H9 (cell line): Measurements from ENCODE around the gene HEBP2. TPM values are rescaled to one million over a fixed set of nuclear protein-coding genes. Genes with fewer than 3 reads are reported as not detected.

ENCODE experiments used
- DNase-seq: peaks from one replicate; pipeline ENCODE4 v3.0.0-alpha.2; 2017
- H2AFZ ChIP-seq: one replicate; pipeline ENCODE4 v1.6.1; 2013; ENCODE audit warnings: mild to moderate bottlenecking, low read length, control low read depth, moderate library complexity
- H2AK5ac ChIP-seq: 2 replicates; pipeline ENCODE4 v1.6.1; 2013; ENCODE audit warnings: low read length, control low read depth, mixed read lengths; ENCODE audit not compliant: insufficient read length
- H2BK120ac ChIP-seq: one replicate; pipeline ENCODE4 v1.6.1; 2013; ENCODE audit warnings: low read depth, mild to moderate bottlenecking, low read length, control low read depth, inconsistent platforms; ENCODE audit not compliant: poor library complexity, severe bottlenecking
- H2BK12ac ChIP-seq: 2 replicates; pipeline ENCODE4 v1.6.1; 2013; ENCODE audit warnings: low read length, control low read depth, mixed read lengths, low read depth; ENCODE audit not compliant: insufficient read length
- H2BK15ac ChIP-seq: 2 replicates; pipeline ENCODE4 v1.6.1; 2013; ENCODE audit warnings: low read depth, low read length, control low read depth
- H2BK20ac ChIP-seq: one replicate; pipeline ENCODE4 v1.6.1; 2013; ENCODE audit warnings: low read depth, mild to moderate bottlenecking, low read length, control low read depth, inconsistent platforms; ENCODE audit not compliant: poor library complexity, severe bottlenecking
- H2BK5ac ChIP-seq: 2 replicates; pipeline ENCODE4 v1.6.1; 2013; ENCODE audit warnings: low read length, control low read depth, mixed read lengths; ENCODE audit not compliant: insufficient read length
- H3K14ac ChIP-seq: 2 replicates; pipeline ENCODE4 v1.6.1; 2013; ENCODE audit warnings: low read length, control low read depth; ENCODE audit not compliant: insufficient read depth
- H3K18ac ChIP-seq: 2 replicates; pipeline ENCODE4 v1.6.1; 2013; ENCODE audit warnings: low read depth, mild to moderate bottlenecking, mixed read lengths, low read length, control low read depth; ENCODE audit not compliant: insufficient read length
- H3K23ac ChIP-seq: 2 replicates; pipeline ENCODE4 v1.6.1; 2013; ENCODE audit warnings: low read length, control low read depth, mixed read lengths, low read depth; ENCODE audit not compliant: insufficient read length
- H3K23me2 ChIP-seq: 2 replicates; pipeline ENCODE4 v1.6.1; 2013; ENCODE audit warnings: low read depth, mild to moderate bottlenecking, mixed read lengths, low read length, control low read depth; ENCODE audit not compliant: insufficient read length, poor library complexity, severe bottlenecking
- H3K27ac ChIP-seq: 2 replicates; pipeline ENCODE4 v1.5.1; 2013; ENCODE audit warnings: low read length, control low read depth, mixed read lengths, low read depth; ENCODE audit not compliant: insufficient read length
- H3K27me3 ChIP-seq: 2 replicates; pipeline ENCODE4 v1.6.1; 2013; ENCODE audit warnings: low read length, control low read depth, inconsistent platforms; ENCODE audit not compliant: insufficient read depth
- H3K4ac ChIP-seq: 2 replicates; pipeline ENCODE4 v1.6.1; 2013; ENCODE audit warnings: low read depth, mild to moderate bottlenecking, control low read depth, inconsistent platforms, low read length, moderate library complexity
- H3K4me1 ChIP-seq: 2 replicates; pipeline ENCODE4 v1.6.1; 2013; ENCODE audit warnings: low read length, control low read depth, inconsistent platforms; ENCODE audit not compliant: insufficient read depth
- H3K4me2 ChIP-seq: 2 replicates; pipeline ENCODE4 v1.6.1; 2013; ENCODE audit warnings: low read length, control low read depth, mixed read lengths; ENCODE audit not compliant: insufficient read length, insufficient read depth
- H3K56ac ChIP-seq: 2 replicates; pipeline ENCODE4 v1.6.1; 2013; ENCODE audit warnings: low read depth, mild to moderate bottlenecking, mixed read lengths, low read length, control low read depth; ENCODE audit not compliant: insufficient read length
- H3K79me1 ChIP-seq: 2 replicates; pipeline ENCODE4 v1.6.1; 2013; ENCODE audit warnings: low read depth, mild to moderate bottlenecking, moderate library complexity, low read length, control low read depth, inconsistent platforms; ENCODE audit not compliant: insufficient read depth, poor library complexity, severe bottlenecking
- H3K79me2 ChIP-seq: 2 replicates; pipeline ENCODE4 v1.6.1; 2013; ENCODE audit warnings: low read length, control low read depth, inconsistent platforms; ENCODE audit not compliant: insufficient read depth
- H3K9ac ChIP-seq: 2 replicates; pipeline ENCODE4 v1.6.1; 2013; ENCODE audit warnings: low read length, control low read depth, mixed read lengths; ENCODE audit not compliant: insufficient read length; ENCODE audit errors: extremely low read depth
- H3K9me3 ChIP-seq: one replicate; pipeline ENCODE4 v1.6.1; 2013; ENCODE audit warnings: low read depth, low read length, inconsistent platforms; ENCODE audit not compliant: control insufficient read depth
- H3T11ph ChIP-seq: one replicate; pipeline ENCODE4 v1.6.1; 2013; ENCODE audit warnings: mild to moderate bottlenecking, low read length, control low read depth, inconsistent platforms
- H4K20me1 ChIP-seq: one replicate; pipeline ENCODE4 v1.6.1; 2013; ENCODE audit not compliant: control insufficient read depth, insufficient read length, insufficient read depth
- H4K5ac ChIP-seq: 2 replicates; pipeline ENCODE4 v1.6.1; 2013; ENCODE audit warnings: low read depth, mild to moderate bottlenecking, mixed read lengths, low read length, control low read depth; ENCODE audit not compliant: insufficient read length
- H4K8ac ChIP-seq: replicated peaks from 2 replicates; pipeline ENCODE4 v1.6.1; 2013; ENCODE audit warnings: low read length, control low read depth, mixed read lengths, low read depth; ENCODE audit not compliant: insufficient read length
- H4K91ac ChIP-seq: 2 replicates; pipeline ENCODE4 v1.6.1; 2013; ENCODE audit warnings: low read depth, mild to moderate bottlenecking, moderate library complexity, mixed read lengths, low read length, control low read depth; ENCODE audit not compliant: insufficient read length
- H3K27ac Mint-ChIP-seq, 3 experiments: 2 replicates in 2 of 3; 3 replicates in 1 of 3; pipeline ENCODE4 v1.8.0; 2020 to 2021; ENCODE audit warnings: mixed read lengths in 3 of 3, mild to moderate bottlenecking in 1 of 3, moderate library complexity in 1 of 3
- H3K27me3 Mint-ChIP-seq: 2 replicates; pipeline ENCODE4 v1.8.0; 2021; ENCODE audit warnings: low read depth, mild to moderate bottlenecking, moderate library complexity, mixed read lengths
- H3K36me3 Mint-ChIP-seq, 3 experiments: 2 replicates in 2 of 3; 3 replicates in 1 of 3; pipeline ENCODE4 v1.8.0; 2020 to 2021; ENCODE audit warnings: low read depth in 3 of 3, mixed read lengths in 3 of 3; ENCODE audit not compliant: insufficient read depth in 1 of 3
- H3K4me1 Mint-ChIP-seq, 2 experiments: 2 replicates each; pipeline ENCODE4 v1.8.0; 2020; ENCODE audit warnings: mixed read lengths in 2 of 2
- H3K4me3 Mint-ChIP-seq, 2 experiments: 2 replicates in 1 of 2; 3 replicates in 1 of 2; pipeline ENCODE4 v1.8.0; 2020 to 2021; ENCODE audit warnings: mild to moderate bottlenecking in 2 of 2, mixed read lengths in 2 of 2, moderate library complexity in 1 of 2
- H3K9me3 Mint-ChIP-seq, 2 experiments: 2 replicates in 1 of 2; 3 replicates in 1 of 2; pipeline ENCODE4 v1.8.0; 2020; ENCODE audit warnings: mild to moderate bottlenecking in 2 of 2, mixed read lengths in 2 of 2, moderate library complexity in 1 of 2
- CTCF ChIP-seq: fragments of 200-600 bp; sonication (generic); conservative IDR thresholded peaks from 3 replicates; pipeline ENCODE4 v1.8.0; 2021; ENCODE audit warnings: antibody characterized with exemption, mild to moderate bottlenecking
- WGBS: extraction: QIAGEN DNeasy Blood & Tissue Kit; methylation state at CpG from one replicate; pipeline ENCODE4 v1.1.7; 2013; ENCODE audit warnings: missing lambda C conversion rate, low lambda C conversion rate, mixed read lengths; ENCODE audit not compliant: insufficient read length; ENCODE audit errors: extremely low coverage; 5-methylcytosine and 5-hydroxymethylcytosine counted together
- total RNA-seq: library from RNA; stranded (reverse); gene quantifications from 2 replicates; pipeline ENCODE4 v1.2.1, GENCODE V29; 2021

The HEBP2 gene
- total RNA-seq, 1 experiment from 2014 or later = 57.8 TPM

- H3K9ac ChIP-seq = peak overlapping the region; percentile 21
- peaks cover 17% of the 10 kb centered on the region for H3K23me2 ChIP-seq
- no peak overlapping the region for H2BK5ac ChIP-seq
- no CpG with 5 or more reads among the region's 30 CpGs for WGBS
- H4K91ac ChIP-seq = no peak overlapping the region
- H3K4me1 ChIP-seq = no peaks in the 10 kb centered on the region
- H2BK15ac ChIP-seq = no peak overlapping the region
- H4K8ac ChIP-seq = no peak overlapping the region
- no peak overlapping the region for H3T11ph ChIP-seq
- H3K9me3 Mint-ChIP-seq = no peaks in the 10 kb centered on the region; a peak in 1 of 5 replicates
- H2BK120ac ChIP-seq = no peak overlapping the region
- peaks cover 2 to 27% (median 25%) of the 10 kb centered on the region in 3 experiments; a peak in 6 of 7 replicates for H3K36me3 Mint-ChIP-seq
- DNase-seq = peak; percentile 51
- no peaks in the 10 kb centered on the region for H3K79me1 ChIP-seq
- H3K9me3 ChIP-seq = no peaks in the 10 kb centered on the region
- no peaks in the 10 kb centered on the region for H3K79me2 ChIP-seq
- peaks cover 4 to 12% of the 10 kb centered on the region in 2 experiments for H3K4me1 Mint-ChIP-seq
- H2BK12ac ChIP-seq = no peak overlapping the region
- H3K23ac ChIP-seq = no peak overlapping the region
- H3K56ac ChIP-seq = no peak overlapping the region
- no peaks in the 10 kb centered on the region for H3K27me3 ChIP-seq
- peak overlapping the region; percentile 45 for H3K4me2 ChIP-seq
- no peak overlapping the region for H2AFZ ChIP-seq
- H4K20me1 ChIP-seq = no peaks in the 10 kb centered on the region
- TF ChIP-seq CTCF = peak; percentile 18; the same call in 2 of the 3 replicates
- H3K27ac Mint-ChIP-seq = peak overlapping the region in 1 of 3 experiments; percentile 85; a peak in 2 of 7 replicates
- no peaks in the 10 kb centered on the region; the same call in 1 of the 2 replicates for H3K27me3 Mint-ChIP-seq
- H2AK5ac ChIP-seq = no peak overlapping the region
- H2BK20ac ChIP-seq = no peak overlapping the region
- H4K5ac ChIP-seq = no peak overlapping the region
- H3K4me3 Mint-ChIP-seq = peak overlapping the region; percentile 85 to 90
- H3K18ac ChIP-seq = peak overlapping the region; percentile 59
- no peak overlapping the region for H3K4ac ChIP-seq
- peak overlapping the region; percentile 6; the same call in 1 of the 2 replicates for H3K14ac ChIP-seq
- no peak overlapping the region for H3K27ac ChIP-seq
Observed at GRCh38 chr6:138403324-138403800, 661 bp upstream of the HEBP2 start.
